Activated T-cell treated with anti-CD3 and anti-CD28 coated beads for 48 hours (primary cell): ENCODE measurements around the gene ZDHHC8.

Experiments
- DNase-seq: peaks from one replicate; pipeline ENCODE4 v3.0.0-alpha.2; 2020; ENCODE audit warnings: low read depth

The ZDHHC8 gene

GRCh38 chr22:20160041-20160440 is 28.4 kb downstream of the ZDHHC8 start:
- no peak for DNase-seq

GRCh38 chr22:20164863-20165262 is 33.3 kb downstream of the ZDHHC8 start:
- DNase-seq, result no peak

DNA sequence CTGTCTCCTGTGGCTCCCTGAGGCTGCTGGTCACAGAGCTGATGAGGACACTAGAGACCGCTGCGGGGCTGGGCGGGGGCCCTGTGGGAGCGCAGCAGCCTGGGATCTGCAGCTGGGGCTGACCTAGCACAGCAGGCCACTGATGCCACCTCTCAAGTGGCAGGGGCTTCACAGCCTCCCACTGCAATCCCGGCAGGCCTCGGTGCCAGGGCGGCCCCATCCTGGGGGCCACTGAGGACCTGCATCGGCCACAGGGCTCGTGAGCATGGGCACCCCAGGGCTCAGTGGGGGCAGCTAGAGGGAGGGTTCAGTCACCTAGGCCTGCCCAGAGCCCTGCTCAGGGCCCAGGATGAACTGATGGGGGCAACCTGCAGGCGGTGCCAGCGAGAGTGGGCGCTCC is 33.8 kb downstream of the ZDHHC8 start:
- no peak for DNase-seq

- no peak for DNase-seq
These were observed 34.3 kb downstream of the ZDHHC8 start for GRCh38 chr22:20165913-20166312.

GRCh38 chr22:20166703-20167102 is 35.1 kb downstream of the ZDHHC8 start:
- DNase-seq, result no peak

DNA sequence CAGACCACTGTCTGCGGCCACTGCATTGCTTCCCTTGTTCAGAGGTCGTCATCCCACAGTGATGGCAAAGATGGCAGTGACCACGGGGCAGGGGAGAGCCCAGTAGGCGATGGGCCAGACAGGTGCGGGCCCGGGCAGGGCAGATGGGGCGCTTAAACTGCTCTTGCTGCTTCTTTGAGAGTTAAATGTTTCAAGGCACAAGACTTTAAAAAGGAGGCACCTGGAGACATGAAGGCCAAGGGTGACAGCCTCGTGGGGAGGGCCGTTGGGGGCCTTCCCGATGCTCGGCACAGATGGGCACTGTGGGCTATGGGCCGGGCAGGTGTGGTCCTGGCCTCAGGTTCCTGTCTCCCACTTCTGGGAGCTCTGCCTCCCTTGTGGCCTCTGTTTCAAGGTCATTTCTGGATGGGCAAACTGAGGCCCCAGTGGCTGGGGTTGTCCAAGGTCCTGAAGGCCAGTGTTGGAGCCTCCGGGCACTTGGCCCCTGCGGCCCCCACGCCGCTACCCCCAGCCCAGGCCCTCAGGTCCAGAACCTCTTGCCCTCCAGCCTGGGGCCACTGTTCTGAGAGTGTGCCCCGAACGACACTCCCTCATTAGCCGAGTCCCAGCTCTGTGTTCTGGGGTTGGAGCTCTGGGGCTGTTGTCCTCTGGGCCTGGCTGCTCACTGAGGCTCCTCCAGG is 36.2 kb downstream of the ZDHHC8 start:
- DNase-seq, result no peak

DNA sequence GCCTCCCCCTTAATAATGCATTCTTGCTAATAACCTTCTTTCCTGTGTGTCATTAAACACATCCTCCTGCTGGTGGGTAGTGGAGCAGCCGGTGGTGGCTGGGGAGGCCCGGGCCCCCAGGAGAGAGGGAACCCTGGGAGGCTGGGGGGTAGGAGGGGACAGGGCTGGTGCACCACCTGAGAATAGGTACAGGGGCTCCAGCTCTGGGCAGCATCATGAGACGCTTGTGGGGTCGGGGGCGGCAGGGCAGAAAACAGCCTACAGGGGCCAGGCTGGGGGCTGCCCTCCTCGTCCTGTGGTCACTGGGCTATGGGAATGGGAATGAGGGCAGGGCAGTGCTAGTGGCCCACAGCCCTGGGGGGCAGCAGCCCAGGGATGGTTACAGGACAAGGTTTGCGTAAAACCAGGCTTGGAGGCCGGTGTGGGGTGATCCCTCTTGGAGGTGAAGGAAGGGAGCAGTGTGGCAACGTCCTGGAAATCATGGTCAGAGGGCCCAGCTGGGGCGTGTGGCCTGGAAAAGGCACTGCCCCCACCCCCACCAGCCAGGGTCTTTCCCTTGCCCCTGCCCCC is 37.7 kb downstream of the ZDHHC8 start:
- DNase-seq, result no peak

DNA sequence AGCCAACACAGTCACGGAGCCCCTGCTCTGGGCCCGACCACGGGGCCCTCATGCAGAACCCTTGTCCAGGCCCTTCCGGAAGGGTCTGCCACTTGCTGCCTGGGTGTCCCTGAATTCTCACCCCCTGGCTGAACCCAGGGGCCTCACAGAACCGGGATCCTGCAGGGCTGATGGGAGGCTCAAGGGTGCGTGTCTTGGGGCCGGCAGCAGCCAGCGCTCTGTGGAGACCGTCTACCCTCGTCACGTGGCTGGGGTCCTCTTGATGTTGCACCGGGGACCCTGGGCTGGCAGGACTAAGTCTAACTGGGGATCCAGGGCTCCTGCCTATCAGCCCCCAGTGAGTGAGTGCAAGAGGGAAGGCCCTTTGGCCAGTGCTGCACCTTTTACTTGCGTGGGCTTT is 38.6 kb downstream of the ZDHHC8 start:
- DNase-seq, result no peak

DNA sequence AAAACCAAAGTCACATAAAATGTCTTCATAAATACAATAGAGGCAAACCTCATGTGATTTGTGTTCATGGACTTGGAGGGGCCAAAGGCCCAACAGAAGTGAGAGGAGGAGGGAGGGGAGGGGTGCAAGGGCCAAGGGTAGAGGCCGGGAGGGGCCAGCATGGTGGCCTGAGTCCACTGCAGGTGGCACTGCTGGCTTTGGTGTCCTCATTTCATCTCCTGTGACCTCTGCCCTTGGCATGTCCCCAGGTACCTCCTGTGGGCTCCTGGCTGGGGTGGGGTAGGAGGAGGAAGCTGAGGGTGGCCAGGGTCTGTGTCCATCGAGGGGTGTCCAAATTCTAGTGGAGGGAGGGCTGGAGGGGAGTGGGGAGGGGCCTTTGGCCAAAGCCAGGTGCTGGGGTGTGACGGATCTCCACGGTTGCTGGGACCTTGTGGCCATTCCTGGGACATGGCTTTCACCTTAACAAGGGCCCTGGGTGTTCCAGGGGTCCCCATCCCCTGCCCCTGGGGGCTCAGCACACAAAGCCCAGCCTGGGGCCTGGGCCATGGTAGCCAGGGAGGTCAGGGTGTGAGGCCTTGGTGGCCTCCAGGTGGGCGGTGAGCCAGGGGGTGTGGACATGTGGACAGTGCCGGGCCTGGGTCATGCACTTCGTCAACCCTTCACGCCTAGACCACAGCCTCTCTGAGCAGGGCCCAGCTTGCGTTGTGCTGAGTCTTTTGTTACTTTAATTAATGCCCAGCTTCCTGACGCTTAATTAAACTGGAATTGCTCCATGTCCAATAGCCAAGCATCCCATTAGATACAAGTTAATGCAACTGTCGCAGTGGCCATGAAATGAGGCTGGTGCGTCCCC is 39.9 kb downstream of the ZDHHC8 start:
- DNase-seq, result no peak

- DNase-seq, result no peak
These were observed 40.6 kb downstream of the ZDHHC8 start for GRCh38 chr22:20172141-20172613.

DNA sequence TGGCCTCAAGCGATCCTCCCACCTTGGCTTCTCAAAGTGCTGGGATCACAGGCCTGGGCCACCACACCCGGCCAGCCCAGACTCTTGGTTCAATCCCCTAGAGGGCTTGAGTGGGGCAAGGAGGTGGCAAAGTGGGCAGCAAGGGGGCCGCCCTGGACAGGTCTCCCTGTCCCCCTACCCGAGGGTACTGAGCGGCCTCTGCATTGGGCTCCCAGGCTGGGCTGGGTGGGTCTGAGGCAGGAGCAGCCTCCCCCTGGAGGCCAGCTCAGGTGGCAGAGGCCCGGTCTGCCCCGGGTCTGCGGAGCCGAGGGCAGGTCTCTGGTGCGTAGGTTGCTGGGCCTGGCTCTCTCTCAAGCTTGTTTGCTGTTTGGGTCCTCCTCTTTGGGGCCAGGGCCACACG is 41.6 kb downstream of the ZDHHC8 start:
- no peak for DNase-seq

DNA sequence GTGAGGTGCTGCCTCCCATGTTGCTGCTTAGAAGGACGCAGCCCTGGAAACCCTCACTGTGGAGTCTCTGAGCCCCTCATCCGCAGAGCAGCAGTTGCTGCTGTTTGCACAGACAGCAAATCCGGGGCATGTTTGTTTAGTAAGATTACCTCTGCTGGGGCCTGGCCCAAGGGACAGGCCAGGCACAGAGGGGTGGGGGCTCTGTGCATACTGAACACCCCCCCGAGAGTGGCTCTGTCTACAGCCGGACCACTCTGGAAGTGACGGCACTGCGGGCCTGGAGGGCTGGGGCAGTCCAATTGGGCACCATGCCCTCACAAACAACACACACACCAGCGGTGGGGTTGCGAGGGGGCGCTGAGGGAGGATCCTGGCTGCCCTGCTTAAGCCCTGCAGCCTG is 42.2 kb downstream of the ZDHHC8 start:
- DNase-seq, result no peak

GRCh38 chr22:20174785-20175596 is 43.4 kb downstream of the ZDHHC8 start:
- no peak for DNase-seq

DNA sequence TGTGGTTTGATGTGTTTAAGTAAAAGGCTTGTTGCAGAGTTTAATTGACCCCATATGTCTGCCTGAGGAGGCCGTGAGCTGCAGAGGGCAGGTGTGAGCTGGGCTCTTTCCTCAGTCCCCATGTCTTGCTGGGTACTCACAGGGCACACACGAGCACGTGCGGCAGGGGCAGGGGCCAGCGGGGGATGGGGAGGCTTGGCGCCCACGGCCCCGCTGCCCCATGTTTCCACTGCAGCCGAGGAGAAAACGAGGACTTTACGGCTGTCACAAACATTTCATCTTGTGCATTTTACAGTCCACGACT is 43.9 kb downstream of the ZDHHC8 start:
- no peak for DNase-seq

GRCh38 chr22:20176421-20177085 is 44.9 kb downstream of the ZDHHC8 start:
- DNase-seq, result no peak

- DNase-seq, result no peak
These were observed 45.8 kb downstream of the ZDHHC8 start for GRCh38 chr22:20177217-20177911.

- DNase-seq, result no peak
These were observed 46.7 kb downstream of the ZDHHC8 start for GRCh38 chr22:20178075-20178914.

GRCh38 chr22:20178915-20179227 is 47.3 kb downstream of the ZDHHC8 start:
- no peak for DNase-seq

DNA sequence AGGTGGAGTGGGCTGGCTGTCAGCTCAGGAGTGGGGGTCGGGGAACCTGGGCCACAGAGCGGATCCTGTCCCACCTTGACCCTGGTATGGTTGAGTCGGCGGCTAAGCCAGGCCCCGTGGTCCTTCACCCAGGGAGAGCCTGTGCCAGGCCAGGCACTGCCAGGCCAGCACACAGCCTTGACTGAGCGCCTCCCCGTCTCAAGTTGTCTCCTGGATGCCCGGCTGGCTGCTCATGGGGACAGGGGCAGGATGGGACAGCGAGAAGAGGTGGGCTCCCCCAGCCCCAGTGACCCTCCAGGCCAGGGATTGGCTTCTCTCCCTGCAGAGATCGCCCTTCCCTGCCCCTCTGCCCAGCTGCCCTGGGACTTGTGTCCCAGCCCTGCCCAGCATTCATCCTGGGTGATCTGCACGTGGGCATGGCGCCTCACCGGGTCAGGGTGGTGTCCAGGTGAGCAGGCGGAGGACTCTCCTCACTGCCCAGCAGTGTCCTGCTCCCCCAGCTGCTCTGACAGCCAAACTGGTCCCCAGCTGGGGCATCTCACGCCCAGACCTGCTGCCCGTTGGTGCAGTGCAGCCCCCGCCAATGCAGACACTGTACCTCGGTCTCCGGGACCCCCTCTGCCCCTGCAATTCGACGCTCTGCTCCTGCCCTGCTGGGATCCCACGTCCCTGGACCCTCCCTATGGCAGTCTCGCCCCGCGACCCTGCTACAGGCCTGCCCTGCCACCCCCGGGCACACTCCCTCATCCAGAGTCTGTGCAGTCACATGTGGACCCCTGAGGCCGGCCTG is 48.0 kb downstream of the ZDHHC8 start:
- DNase-seq, result no peak

- DNase-seq, result no peak
These were observed 48.6 kb downstream of the ZDHHC8 start for GRCh38 chr22:20180245-20180630.
